SK-MEL-5 (cell line): ENCODE results near the gene CDA. TPM values are rescaled to one million over a fixed set of nuclear protein-coding genes. Genes with fewer than 3 reads are reported as not detected.

Experiments used
- DNase-seq: peaks from one replicate; pipeline ENCODE4 v3.0.0-alpha.2; 2016; ENCODE audit warnings: low read depth, low spot score
- in situ Hi-C: cut with HindIII; loops from 2 replicates; pipeline ENCODE4 v1.10.0; 2016; ENCODE audit warnings: low sequenced_read_pairs, high pct_unique_total_duplicates, low pct_unique_long_range_greater_than_20kb
- total RNA-seq: library from RNA; depleted of rRNA; stranded (reverse); fragments of >200 nt; shearing (Covaris generic); gene quantifications from 2 replicates; pipeline ENCODE4 v1.2.3, GENCODE V29; 2014; rRNA removed

Gene CDA
- total RNA-seq, 1 experiment from 2014 or later: not detected

DNA sequence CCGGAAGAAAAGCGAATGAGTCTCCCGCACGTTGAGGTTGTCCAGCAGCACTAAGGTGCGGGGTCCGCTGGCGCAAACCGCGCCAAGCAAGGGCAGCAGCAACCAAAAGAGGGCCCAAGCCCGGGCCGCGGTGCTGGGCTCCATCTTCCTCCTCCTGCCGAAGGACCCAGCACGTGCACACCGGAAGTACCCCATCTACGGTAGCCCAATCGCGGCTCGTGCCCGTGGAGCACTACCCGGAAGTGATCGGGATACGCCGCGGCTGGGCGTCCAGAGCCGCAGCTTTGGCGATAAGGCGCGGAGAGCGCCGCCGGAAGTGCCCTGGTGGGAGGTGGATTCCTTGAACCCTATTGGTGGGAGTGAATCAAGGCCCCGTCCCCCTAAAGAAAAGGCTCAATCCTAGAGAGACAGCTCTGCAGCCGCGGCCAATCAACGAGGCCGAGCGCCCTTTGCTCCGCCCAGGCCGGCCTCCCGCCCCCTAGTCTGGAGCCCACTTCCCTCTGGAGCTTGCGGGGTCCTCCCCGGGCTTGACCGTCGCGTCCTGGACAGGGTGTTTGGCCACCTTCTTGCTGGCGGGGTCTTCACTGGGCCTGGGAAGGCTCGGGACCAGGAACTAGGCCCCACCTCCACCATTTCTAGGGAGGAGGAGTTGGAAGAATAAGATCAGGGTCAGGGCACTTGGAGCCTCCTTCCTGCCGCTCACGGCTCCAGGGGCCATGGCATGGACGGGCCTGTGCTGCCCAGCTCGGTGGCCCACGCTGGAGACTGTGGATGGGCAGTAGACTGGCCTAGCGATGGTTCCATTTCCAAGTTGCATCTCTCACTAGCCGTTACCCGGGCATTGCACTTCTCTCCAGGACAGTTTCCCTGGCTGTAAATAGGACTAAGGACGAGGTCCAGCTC, 72.6 kb downstream of the CDA start, which contains the start of gene DDOST:
Gene DDOST (minus strand): TSS at position 163 of the 903 bp plus-strand sequence. CDS start 19 bp downstream, at position 144.
- in situ Hi-C loops: no loop called here
- peak; percentile 97 for DNase-seq

DNA sequence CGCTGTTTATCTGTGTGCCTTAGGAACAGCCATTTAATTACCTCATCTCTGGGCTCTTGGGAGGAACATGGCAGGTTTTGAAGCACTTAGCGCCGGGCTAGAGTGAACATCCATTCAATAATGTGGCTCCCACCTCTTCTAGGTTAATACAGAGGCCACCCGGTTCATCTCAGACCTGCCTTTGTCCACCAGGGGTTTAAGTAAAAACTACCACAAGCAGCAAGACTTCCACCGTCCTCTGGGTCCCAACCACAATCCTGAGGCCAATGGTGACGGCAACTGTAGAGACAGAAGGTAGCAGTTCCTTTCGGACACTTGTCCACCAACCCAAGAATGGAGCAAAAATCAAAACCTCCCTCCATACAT, 73.2 kb downstream of the CDA start:
- in situ Hi-C loops: no loop called here
- DNase-seq: no peak

DNA sequence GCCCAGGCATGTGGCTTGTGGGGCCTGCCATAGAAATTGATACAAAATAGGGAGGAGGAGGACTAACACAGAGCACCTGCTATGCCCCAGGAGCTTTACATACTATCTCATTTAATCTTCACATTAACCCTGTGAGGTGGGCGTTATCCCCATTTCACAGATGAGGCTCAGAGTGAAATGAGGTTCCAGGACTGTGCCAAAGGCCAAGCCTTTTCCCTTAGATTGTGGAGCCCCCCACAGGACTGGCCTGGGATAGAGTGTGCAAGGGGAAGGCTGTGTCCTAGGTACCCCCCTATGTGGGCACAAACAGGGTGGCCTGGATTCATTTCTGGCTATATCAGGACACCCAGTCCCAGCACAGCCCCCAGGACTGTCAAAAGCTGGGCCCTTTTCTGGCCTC, 74.5 kb downstream of the CDA start:
- no peak for DNase-seq
- in situ Hi-C loops: no loop called here

DNA sequence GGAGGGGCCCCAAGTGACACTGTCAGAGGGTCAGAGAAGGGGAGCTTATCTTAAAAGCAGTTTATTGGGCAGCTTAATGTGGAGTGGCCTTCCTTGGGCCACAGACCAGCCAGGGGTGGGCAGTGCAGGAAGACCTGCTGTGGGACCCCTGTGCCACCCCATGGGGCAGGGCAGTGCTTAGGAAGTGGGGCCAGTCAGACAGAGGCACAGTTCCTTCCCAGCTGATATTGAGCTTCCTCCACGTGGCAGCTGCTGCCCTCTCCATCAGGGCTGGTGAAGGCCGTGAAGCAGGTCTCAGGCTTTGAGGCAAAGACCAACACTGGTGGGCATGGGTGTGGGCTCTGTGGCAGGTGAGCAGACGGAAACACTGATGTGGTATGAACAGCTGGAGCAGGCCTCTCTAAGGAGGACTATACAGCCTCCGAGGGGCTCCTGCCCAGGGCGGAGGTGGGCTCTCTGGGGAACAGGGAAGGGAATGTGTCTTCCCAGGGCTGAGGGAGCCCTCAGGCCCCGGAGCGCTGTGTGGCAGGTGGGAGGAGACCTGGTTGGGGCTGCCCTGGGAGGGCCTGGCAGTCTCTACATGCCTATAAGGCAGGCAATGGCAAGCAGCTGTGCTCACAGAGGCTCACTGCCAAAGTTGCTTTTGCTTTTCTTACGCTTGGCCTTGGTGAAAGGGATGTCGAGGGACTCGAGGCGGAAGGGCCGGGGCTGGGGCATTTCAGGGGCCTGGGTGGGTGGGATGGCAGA, 75.2 kb downstream of the CDA start:
- no peak for DNase-seq
- in situ Hi-C loops: no loop called here

DNA sequence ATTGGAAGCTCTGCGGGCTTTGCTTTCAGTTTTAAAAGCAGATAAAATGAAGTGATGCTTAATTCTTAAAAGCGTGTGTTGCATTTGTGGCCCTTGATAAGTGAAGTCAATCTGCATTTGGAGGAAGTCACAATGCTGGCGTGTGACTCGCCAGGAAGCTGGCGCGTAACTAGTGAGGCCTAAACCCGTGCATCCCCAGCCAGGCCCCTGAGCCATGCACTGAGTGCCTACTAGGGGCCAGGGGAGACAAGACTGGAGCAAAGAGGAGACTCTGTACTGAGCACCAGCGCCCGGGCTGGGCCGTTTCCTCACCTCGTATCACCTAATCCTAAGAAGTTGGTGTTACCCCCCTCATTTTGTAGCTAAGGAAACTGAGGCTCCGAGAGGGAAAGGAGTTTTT, 76.8 kb downstream of the CDA start:
- in situ Hi-C loops: no loop called here
- DNase-seq: no peak

DNA sequence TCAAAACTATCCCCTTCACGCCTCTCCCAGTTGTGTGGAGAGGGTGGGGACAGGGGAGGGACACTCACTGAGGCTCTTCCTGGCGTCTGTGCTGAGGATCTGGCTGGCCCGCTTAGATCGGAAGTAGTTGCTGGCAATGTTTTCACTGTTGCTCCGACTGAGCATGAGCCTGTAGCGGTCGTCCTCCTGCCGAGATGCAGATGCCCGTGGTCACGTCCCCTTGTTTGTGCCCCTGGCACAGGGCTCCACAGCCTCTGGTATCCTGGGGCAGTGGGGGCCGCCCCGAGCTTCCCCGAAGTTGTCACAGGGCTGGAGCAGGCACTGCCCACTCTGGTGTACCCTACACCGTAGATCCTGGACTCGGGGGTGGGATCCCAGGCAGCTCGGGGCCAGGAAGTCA, 77.2 kb downstream of the CDA start:
- DNase-seq: no peak
- in situ Hi-C loops: no loop called here

DNA sequence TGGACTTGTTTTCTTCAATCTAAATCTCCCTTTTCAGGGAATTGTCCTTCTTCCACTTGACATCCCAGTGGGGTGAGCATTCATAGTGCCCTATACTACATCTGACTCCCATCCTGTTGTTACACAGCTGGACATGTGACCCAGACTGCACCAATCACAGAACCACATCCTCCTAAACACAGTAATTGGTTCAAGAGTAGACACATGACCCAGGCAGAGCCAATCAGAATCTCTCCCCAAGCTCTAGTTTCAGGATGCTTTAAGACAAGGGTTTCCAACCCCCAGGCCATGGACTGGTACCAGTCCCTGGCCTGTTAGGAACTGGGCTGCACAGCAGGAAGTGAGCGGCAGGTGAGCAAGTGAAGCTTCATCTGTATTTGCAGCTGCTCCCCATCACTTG, 77.9 kb downstream of the CDA start:
- DNase-seq: peak; percentile 22

More for the DNA sequence above, 77.9 kb downstream of the CDA start:
- in situ Hi-C loops: no loop called here

Other genes with a start within 250 kb of the CDA start
- gene CAMK2N1, start 102.9 kb upstream of the CDA start, total RNA-seq: 1.2 and 1.7 TPM in 2 replicates
- 23.3 and 25.5 TPM in 2 replicates for gene MUL1, start 80.9 kb upstream of the CDA start, total RNA-seq
- not detected in 2 replicates for gene FAM43B, start 36.5 kb upstream of the CDA start, total RNA-seq
- gene PINK1, start 44.4 kb downstream of the CDA start, total RNA-seq: 27.2 and 28.4 TPM in 2 replicates
- 453 and 482 TPM in 2 replicates for gene DDOST, start 72.3 kb downstream of the CDA start, total RNA-seq
- gene KIF17, start 128.9 kb downstream of the CDA start, total RNA-seq: 0.16 TPM in 1 of 2 replicates, not detected in the other
- 3.4 and 3.7 TPM in 2 replicates for gene SH2D5, start 143.6 kb downstream of the CDA start, total RNA-seq
- gene HP1BP3, start 198.2 kb downstream of the CDA start, total RNA-seq: 243 and 251 TPM in 2 replicates